GM12878 (cell line): ENCODE results near the gene PUSL1.

Source experiments
- FOXM1 ChIP-seq: IDR thresholded peaks from 2 replicates; pipeline ENCODE4 v1.6.1; 2012; ENCODE audit warnings: low read depth, mild to moderate bottlenecking, inconsistent platforms, low read length, moderate library complexity
- TF ChIP-seq, protein P1 (sequence below), 3 experiments: IDR thresholded peaks in 2 of 3; conservative IDR thresholded peaks in 1 of 3; 2 replicates each; pipeline ENCODE4 v1.5.1; 2011; ENCODE audit warnings: low read depth in 3 of 3, low read length in 3 of 3, mild to moderate bottlenecking in 3 of 3, control low read depth in 2 of 3, moderate library complexity in 2 of 3, inconsistent platforms in 1 of 3, mixed read lengths in 1 of 3; ENCODE audit not compliant: control insufficient read depth in 2 of 3, insufficient read depth in 1 of 3; ENCODE audit errors: extremely low read depth in 1 of 3

DNA sequence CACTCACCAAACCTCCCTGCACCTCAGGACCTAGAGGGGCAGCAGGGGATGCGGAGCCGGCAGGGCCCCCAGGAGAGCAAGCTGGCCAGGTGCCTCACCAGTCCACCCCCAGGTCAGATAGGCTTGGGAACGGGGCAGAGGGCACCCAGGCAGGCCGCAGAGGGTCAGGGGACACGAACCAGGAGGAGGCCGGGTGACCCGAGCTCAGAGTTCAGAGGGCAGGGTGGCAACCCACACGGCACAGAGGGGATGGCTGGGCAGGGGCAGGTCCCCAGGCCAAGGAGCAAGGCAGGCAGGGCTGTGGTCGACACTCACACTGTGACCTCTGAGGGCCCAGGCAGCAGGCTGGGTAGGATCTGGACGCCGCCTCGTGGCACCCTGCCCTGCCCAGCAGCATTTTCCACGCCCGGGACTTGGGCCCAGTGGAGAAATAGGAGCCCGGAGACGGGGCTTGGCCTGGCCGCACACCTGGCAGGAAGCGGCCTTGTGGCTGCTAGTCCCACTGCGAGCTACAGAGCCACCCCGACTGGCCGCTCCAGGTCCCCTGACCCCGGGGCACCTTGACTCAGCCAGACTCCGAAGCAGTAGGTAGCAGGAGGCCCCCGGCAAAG, 35.5 kb downstream of the PUSL1 start:
- TF ChIP-seq, protein P1, sequence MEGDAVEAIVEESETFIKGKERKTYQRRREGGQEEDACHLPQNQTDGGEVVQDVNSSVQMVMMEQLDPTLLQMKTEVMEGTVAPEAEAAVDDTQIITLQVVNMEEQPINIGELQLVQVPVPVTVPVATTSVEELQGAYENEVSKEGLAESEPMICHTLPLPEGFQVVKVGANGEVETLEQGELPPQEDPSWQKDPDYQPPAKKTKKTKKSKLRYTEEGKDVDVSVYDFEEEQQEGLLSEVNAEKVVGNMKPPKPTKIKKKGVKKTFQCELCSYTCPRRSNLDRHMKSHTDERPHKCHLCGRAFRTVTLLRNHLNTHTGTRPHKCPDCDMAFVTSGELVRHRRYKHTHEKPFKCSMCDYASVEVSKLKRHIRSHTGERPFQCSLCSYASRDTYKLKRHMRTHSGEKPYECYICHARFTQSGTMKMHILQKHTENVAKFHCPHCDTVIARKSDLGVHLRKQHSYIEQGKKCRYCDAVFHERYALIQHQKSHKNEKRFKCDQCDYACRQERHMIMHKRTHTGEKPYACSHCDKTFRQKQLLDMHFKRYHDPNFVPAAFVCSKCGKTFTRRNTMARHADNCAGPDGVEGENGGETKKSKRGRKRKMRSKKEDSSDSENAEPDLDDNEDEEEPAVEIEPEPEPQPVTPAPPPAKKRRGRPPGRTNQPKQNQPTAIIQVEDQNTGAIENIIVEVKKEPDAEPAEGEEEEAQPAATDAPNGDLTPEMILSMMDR (IDR thresholded peaks at IDR 0.05 in 2 of 3, conservative IDR thresholded peaks at IDR 0.05 in 1 of 3; ENCODE audit: control insufficient read depth in 2 of 3, extremely low read depth in 1 of 3, insufficient read depth in 1 of 3, low read depth in 3 of 3, low read length in 3 of 3): no peak
- TF ChIP-seq FOXM1: no peak
